Stomach (tissue), 4 donors: ENCODE results near the gene PHF2.

ENCODE experiments used
- EP300 ChIP-seq: sonication (generic); formaldehyde crosslinking; IDR thresholded peaks from one replicate; pipeline ENCODE4 v1.6.1; 2017; ENCODE audit warnings: antibody characterized with exemption
- TF ChIP-seq, protein P1 (sequence below), 7 experiments: fragments of 450-650 bp in 4 of 7; fragments of 200-600 bp in 3 of 7; sonication (generic) in 3 of 7; IDR thresholded peaks; one replicate each; pipeline ENCODE4 v1.5.1; 2016 to 2019; ENCODE audit warnings: antibody characterized with exemption in 7 of 7, control low read depth in 2 of 7, mild to moderate bottlenecking in 1 of 7

DNA sequence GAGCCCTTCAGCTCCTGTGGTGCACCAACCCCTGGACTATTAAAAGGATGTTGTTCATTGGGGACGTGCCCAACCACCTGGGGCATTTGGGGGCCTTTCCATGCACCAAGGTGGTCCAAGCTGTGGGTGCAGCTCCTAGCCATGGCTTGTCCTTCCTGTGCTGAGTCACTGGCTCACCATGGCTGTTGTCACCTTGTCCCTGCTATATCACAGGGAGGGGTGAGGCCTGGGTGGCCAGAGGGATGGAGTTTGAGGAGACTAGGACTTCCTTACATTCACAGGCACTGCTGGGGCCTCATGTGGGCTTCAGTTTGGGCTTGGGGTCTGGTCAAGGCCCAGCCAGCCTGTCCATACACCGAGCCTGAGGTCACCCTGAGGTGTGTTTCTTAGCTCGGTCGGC, 45.5 kb downstream of the PHF2 start:
- TF ChIP-seq, protein P1, sequence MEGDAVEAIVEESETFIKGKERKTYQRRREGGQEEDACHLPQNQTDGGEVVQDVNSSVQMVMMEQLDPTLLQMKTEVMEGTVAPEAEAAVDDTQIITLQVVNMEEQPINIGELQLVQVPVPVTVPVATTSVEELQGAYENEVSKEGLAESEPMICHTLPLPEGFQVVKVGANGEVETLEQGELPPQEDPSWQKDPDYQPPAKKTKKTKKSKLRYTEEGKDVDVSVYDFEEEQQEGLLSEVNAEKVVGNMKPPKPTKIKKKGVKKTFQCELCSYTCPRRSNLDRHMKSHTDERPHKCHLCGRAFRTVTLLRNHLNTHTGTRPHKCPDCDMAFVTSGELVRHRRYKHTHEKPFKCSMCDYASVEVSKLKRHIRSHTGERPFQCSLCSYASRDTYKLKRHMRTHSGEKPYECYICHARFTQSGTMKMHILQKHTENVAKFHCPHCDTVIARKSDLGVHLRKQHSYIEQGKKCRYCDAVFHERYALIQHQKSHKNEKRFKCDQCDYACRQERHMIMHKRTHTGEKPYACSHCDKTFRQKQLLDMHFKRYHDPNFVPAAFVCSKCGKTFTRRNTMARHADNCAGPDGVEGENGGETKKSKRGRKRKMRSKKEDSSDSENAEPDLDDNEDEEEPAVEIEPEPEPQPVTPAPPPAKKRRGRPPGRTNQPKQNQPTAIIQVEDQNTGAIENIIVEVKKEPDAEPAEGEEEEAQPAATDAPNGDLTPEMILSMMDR (IDR thresholded peaks at IDR 0.05) = no peak
- TF ChIP-seq EP300 = no peak
